Measurements from ENCODE around the gene HAUS1. TPM values are rescaled to one million over a fixed set of nuclear protein-coding genes. Genes with fewer than 3 reads are reported as not detected.
A peak's percentile ranks its signal among the peaks of the same experiment; 100 is the strongest.

Gene HAUS1
- 10 to 100 TPM; 16.2 TPM for total RNA-seq
- long read RNA-seq, transcript HAUS1-201 (9 exons, 1,125 nt) = major isoform, 10 of 11 reads
- long read RNA-seq, partial matches to known transcripts = 0 of 11 reads
- long read RNA-seq, other reads (novel, unspliced or antisense) = 1 of 11 reads

GRCh38 chr18:46104128-46104911 is at the start of gene HAUS1:
Gene HAUS1, plus strand, starts transcription at chr18:46104385. Its CDS starts 27 bp downstream, at chr18:46104412.
- DNase-seq (peak; percentile 93 to 95), ATAC-seq (peak; percentile 96)
- intact Hi-C loops (cut with DNase I, micrococcal nuclease) = no loop called here

GRCh38 chr18:46054956-46055837 is 49.0 kb upstream of the HAUS1 start:
- DNase-seq = no peak
- intact Hi-C loops (cut with DNase I, micrococcal nuclease) = no loop called here
- no peak for ATAC-seq

GRCh38 chr18:46055838-46056230 is 48.4 kb upstream of the HAUS1 start:
- DNase-seq (no peak), ATAC-seq (no peak)
- intact Hi-C loops (cut with DNase I, micrococcal nuclease) = no loop called here

- ATAC-seq = peak; percentile 59
- DNase-seq = peak in 1 of 2 donors; percentile 24
Measured at GRCh38 chr18:46060359-46060841, 43.8 kb upstream of the HAUS1 start.

DNA sequence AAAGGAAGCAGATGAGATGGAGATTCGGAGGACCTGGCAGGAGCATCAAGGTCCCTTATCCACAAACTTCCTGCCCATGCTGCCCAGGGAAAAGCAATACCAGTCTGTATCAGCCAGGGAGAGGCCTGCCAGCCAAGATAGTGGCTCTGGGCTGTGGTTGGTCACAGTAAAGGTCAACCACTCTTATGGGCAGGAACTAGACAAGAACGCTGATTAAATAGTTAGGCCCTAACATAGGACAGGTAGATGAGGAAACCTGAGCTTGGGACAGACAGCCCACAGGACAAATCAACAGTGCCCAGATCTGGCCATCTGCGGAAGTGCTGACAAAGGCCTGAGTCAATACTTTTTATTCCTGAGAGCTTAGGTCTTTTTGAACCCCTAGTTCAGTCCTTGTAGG is 42.8 kb upstream of the HAUS1 start:
- no peak for ATAC-seq
- intact Hi-C loops (cut with DNase I, micrococcal nuclease) = no loop called here
- no peak for DNase-seq

More at GRCh38 chr18:46060359-46060841, 43.8 kb upstream of the HAUS1 start:
- intact Hi-C loops (cut with DNase I, micrococcal nuclease) = no loop called here

- no peak for ATAC-seq
Measured at GRCh38 chr18:46061796-46062195, 42.4 kb upstream of the HAUS1 start.

DNA sequence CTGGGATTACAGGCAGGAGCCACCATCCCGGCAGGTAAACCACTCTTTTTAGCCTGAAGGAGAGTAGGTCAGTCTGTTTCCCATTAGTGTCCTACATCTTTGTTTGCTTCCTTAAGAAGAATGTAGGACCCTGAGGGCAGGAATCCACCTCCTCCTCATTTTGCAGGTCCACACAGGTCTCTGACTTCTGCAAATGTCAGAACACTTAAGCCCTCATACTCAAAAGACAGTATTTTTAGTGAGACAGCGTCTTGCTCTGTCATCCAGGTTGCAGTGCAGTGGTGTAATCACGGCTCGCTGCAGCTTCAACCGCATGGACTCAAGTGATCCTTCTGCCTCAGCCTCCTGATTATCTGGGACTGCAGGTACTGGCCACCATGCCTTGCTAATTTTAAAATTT is 41.4 kb upstream of the HAUS1 start:
- ATAC-seq (no peak), DNase-seq (no peak)
- intact Hi-C loops (cut with DNase I, micrococcal nuclease) = no loop called here

More at GRCh38 chr18:46061796-46062195, 42.4 kb upstream of the HAUS1 start:
- intact Hi-C loops (cut with DNase I, micrococcal nuclease) = no loop called here
- DNase-seq = no peak

DNA sequence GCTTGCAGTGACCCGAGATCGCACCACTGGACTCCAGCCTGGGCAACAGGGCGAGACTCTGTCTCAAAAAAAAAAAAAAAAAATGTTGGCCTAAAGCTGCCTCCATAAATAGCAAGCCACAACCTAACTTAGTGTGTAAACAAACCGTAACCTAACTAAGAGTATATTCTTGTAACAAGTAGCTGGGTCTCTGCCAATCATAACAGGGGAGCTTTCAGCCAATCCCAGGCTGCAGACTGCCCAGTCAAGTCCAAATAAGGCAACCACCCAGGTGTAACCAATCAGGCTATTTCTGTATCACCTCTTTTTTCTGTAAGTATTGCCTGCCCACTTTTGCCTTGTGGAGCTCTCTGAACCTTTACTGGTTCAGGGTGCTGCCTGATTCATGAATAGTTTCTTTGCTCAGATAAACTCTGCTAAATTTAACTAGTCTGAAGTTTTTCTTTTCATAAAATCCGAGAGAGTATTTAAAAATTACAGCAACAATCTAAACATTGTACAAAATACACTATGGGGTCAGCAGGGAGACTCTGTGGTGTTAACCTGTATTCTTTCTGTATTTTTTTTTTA is 36.7 kb upstream of the HAUS1 start:
- intact Hi-C loops (cut with DNase I, micrococcal nuclease) = no loop called here
- DNase-seq (no peak), ATAC-seq (peak; percentile 64)

- DNase-seq (no peak), ATAC-seq (no peak)
- intact Hi-C loops (cut with DNase I, micrococcal nuclease) = no loop called here
Measured at GRCh38 chr18:46068763-46069162, 35.4 kb upstream of the HAUS1 start.

GRCh38 chr18:46069524-46069923 is 34.7 kb upstream of the HAUS1 start:
- ATAC-seq = no peak
- intact Hi-C loops (cut with DNase I, micrococcal nuclease) = no loop called here
- no peak for DNase-seq

DNA sequence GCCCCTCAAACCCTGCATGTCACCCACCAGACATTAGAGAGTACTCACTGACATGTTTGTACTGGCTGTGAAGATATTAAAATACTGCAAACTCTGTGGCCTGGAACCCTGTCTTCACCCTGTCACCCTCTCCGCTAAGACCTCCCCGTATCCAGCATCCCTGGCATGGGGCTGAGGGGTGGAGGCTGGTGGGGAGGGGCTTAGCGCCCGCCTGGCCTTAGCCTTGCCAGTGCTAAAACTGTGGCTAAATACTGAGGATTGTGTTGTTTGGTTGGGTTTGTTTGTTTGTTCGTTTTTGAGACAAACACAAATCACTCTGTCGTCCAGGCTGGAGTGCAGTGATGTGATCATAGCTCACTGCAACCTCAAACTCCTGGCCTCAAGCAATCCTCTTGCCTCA is 34.0 kb upstream of the HAUS1 start:
- intact Hi-C loops (cut with DNase I, micrococcal nuclease) = loop anchor here in 1 of 2 donors (10.0 kb wide), 2 partner anchors 105 to 405 kb away; partner anchors contain the start of gene EPG5
- DNase-seq (no peak), ATAC-seq (no peak)

DNA sequence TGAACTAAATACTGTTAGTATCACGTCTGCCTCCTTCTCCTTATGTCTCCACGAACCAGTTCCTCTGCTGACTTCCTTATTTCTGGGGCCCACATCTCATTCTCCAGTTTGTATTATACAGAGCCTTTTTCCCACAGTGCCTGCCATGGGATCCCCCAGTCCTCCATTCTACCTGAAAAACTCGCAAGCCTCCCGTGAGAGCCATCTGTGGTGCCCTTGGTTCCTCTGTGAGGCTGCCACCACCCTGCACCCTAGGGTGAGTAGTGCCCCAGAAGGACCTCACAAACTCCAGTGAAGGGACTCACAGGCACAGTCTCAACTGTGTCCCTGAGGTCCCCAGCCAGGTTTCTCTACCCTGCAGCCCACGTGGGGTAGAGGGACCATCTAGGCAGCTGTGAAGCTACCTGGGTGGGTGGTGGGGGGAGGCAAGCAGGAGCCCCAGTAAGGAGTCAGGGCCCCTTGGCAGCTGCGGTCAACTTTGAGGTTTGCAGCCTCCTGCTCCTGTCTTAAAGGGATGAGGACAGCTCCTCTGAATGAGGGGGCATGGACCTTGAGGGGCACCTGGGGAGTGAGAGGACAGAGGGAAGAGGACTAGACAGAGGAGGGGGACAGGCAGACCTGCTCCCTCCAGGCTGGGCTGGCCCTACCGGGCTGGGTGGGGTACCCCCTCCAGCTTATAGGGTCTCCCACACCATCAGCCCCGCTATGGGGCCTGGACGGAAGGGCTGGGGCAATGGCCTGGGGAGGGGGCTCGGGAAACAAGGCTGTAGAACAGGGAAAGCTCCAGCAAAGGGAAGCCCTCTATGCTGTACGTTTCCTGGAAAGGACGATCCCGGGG is 33.2 kb upstream of the HAUS1 start:
- DNase-seq = no peak
- intact Hi-C loops (cut with DNase I, micrococcal nuclease) = loop anchor here in 1 of 2 donors (10.0 kb wide), 2 partner anchors 106 to 406 kb away; partner anchors contain the start of gene EPG5

GRCh38 chr18:46071653-46072375 is 32.4 kb upstream of the HAUS1 start, which contains the start of gene PSTPIP2:
Gene PSTPIP2, minus strand, starts transcription at chr18:46072260. Its CDS starts 72 bp downstream, at chr18:46072188.
- peak; percentile 60 to 80 for DNase-seq
- intact Hi-C loops (cut with DNase I, micrococcal nuclease) = loop anchor here in 1 of 2 donors (10.0 kb wide), 2 partner anchors 107 to 407 kb away; partner anchors contain the start of gene EPG5
- peak; percentile 81 for ATAC-seq

More for the DNA sequence above, 33.2 kb upstream of the HAUS1 start:
- no peak for ATAC-seq

DNA sequence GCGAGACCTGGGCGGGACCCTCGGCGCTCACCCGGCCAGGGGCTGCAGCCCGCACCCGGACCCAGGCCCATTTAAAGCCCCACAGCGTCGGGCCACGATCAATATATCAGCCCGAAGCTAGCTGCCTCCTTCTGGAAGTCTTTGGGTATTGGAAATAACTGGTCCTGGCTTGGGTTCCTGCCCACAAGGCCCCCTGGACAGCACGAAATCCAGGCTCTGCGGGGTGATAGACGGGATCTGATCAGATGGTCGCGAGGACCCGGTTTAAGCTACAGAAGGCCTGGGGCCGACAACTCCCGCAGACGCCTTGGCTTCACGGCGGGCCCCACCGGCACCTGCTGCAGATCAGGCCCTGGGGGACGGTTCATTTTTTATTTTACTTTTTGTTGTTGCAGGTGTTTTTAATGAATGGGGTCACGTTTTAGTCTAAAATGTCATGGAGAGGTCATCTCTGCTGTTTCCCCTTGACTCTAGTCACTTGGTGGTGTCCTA is 31.8 kb upstream of the HAUS1 start:
- intact Hi-C loops (cut with DNase I, micrococcal nuclease) = loop anchor here in 1 of 2 donors (10.0 kb wide), 2 partner anchors 108 to 408 kb away; partner anchors contain the start of gene EPG5
- DNase-seq = no peak
- ATAC-seq = peak; percentile 8

DNA sequence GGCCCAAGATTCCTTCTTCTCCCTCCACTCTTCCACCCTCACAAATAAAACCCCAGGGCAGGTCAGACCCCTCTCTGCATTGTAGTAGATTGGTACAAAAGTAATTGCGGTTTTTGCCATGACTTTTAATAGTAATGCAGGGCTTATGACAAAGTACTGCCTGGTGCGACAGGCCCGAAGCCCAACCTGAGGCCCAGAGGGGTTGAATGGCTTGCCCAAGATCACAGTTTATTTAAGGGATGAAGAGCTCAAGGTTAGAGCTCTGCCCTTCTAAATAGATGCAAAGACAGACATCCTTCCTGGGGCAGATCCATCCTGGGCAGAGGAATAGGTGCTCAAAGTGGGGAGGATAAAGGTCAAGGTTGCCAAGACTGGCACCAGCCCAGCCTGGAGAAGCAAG is 31.2 kb upstream of the HAUS1 start:
- intact Hi-C loops (cut with DNase I, micrococcal nuclease) = loop anchor here in 1 of 2 donors (10.0 kb wide), 2 partner anchors 108 to 408 kb away; partner anchors contain the start of gene EPG5
- ATAC-seq = no peak

DNA sequence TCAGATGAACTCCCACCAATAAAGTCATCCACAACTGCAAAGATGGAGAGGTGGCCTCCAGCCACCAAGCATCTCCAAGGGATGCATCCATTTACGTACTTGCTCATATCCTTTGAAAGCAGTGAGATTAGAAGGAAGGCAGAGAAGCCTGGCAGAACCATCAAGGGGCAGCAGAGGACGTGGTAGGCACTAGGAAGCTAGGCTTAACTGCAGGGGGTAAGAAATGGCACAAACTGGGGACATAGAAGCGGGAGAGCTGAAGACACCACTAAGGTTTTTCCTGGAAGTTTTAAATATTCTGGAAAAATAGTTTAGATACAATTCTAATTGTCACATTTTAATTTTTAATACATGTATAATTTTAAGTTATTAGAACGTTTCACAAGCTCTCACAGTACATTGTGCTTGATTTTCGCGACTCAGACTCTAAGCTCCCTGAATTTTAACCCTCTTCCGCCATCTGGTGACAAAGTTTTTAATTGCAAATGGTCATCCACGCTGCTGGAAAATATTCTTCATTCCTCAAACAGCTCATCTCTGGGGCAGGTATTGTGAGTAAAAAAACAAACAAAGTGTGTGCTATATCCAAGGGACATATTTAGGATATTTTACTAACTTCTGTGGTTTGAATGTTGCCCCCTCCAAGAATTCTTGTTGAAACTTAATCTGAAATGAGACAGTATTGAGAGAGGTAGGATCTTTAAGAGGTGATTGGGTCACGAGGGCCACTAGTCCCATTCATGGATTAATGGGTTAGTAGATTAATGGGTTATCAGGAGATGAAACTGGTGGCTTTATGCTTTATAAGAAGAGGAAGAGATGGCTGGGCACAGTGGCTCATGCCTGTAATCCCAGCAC is 30.5 kb upstream of the HAUS1 start:
- peak; percentile 51 for ATAC-seq
- DNase-seq = peak in 1 of 2 donors; percentile 14
- intact Hi-C loops (cut with DNase I, micrococcal nuclease) = loop anchor here in 1 of 2 donors (10.0 kb wide), 2 partner anchors 109 to 409 kb away; partner anchors contain the start of gene EPG5

More for the DNA sequence above, 31.2 kb upstream of the HAUS1 start:
- DNase-seq = no peak
